Ectodermal cell (in vitro differentiated cells): ENCODE data around the gene RAD51B.

Experiments
- H3K27ac ChIP-seq: 2 replicates; pipeline ENCODE4 v1.7.0; 2013; ENCODE audit warnings: mild to moderate bottlenecking, low read depth, low read length; ENCODE audit not compliant: insufficient read depth, poor library complexity, severe bottlenecking
- H3K27me3 ChIP-seq: 2 replicates; pipeline ENCODE4 v1.7.0; 2013; ENCODE audit warnings: mild to moderate bottlenecking, low read length; ENCODE audit not compliant: insufficient read depth, control insufficient read depth, poor library complexity, severe bottlenecking
- H3K36me3 ChIP-seq: one replicate; pipeline ENCODE4 v1.7.0; 2013; ENCODE audit warnings: low read length; ENCODE audit not compliant: control insufficient read depth, insufficient read depth
- H3K4me1 ChIP-seq: one replicate; pipeline ENCODE4 v1.7.0; 2013; ENCODE audit warnings: low read length; ENCODE audit not compliant: control insufficient read depth, insufficient read depth
- H3K4me3 ChIP-seq: 2 replicates; pipeline ENCODE4 v1.7.0; 2013; ENCODE audit warnings: low read depth, low read length, control low read depth; ENCODE audit not compliant: insufficient read depth
- H3K9me3 ChIP-seq: 2 replicates; pipeline ENCODE4 v1.7.0; 2013; ENCODE audit warnings: mild to moderate bottlenecking, low read length, moderate library complexity; ENCODE audit not compliant: control insufficient read depth
- WGBS, 2 experiments: methylation state at CpG; one replicate each; pipeline ENCODE4 v1.1.7; 2013; ENCODE audit warnings: missing lambda C conversion rate in 2 of 2; 5-methylcytosine and 5-hydroxymethylcytosine counted together

The RAD51B gene

DNA sequence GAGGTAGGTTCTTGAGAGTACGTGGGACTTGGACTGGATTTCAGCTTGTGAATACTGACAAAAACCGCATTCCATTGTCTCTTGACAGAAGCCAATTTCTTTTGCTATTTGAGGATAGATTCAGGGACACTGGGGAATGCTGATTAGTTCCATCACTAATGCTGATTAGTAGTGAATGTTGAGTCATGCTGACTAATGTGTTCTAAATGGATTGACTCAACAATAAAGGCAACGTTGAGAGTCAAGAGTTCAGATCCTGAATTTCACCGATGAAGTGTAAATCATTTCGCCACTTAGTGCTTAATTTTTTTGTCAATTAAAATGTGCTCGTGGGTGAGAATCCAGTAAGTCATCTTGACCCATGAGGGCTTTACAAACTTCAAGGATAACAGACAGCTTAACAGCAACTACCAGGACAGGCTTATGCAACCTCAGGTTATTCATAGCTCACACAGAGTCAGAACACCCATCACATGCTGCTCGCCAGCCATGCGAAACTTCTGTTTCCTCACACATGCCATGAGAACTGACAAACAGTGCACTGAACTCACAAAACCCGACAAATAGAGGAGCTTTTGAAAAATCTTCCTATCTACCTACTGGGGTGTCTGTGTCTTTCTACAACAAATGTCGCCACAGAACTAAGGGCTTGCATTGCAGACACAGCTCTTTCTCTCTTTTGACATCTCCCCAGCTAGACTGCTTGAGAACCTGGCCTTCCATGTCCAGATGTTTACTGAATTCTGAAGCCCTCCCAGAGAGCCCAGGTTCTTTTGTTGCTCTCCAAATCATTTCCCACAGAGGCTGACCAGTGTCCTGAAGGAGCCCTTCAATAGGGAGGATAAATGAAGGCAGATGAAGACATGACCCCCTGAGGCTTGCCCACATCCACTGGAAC, 656.9 kb downstream of the RAD51B start:
- H3K27me3 ChIP-seq: peaks cover 28% of the 10 kb centered on the region
- peaks cover 37% of the 10 kb centered on the region for H3K4me1 ChIP-seq
- no peaks in the 10 kb centered on the region for H3K9me3 ChIP-seq
- H3K27ac ChIP-seq: peak overlapping the region; percentile 71
- no peaks in the 10 kb centered on the region for H3K36me3 ChIP-seq
- no peak overlapping the region for H3K4me3 ChIP-seq
- 52 to 56% methylated on average over 10 of the region's 10 CpGs for WGBS, 2 experiments

- peak overlapping the region; percentile 32 for H3K27ac ChIP-seq
- H3K4me3 ChIP-seq: no peak overlapping the region
- WGBS, 2 experiments: 20 to 26% methylated on average over 4 of the region's 4 CpGs
- peaks cover 33% of the 10 kb centered on the region for H3K4me1 ChIP-seq
- no peaks in the 10 kb centered on the region for H3K36me3 ChIP-seq
- H3K9me3 ChIP-seq: no peaks in the 10 kb centered on the region
- H3K27me3 ChIP-seq: peaks cover 28% of the 10 kb centered on the region
Observed at GRCh38 chr14:68477110-68477455, 657.5 kb downstream of the RAD51B start.

DNA sequence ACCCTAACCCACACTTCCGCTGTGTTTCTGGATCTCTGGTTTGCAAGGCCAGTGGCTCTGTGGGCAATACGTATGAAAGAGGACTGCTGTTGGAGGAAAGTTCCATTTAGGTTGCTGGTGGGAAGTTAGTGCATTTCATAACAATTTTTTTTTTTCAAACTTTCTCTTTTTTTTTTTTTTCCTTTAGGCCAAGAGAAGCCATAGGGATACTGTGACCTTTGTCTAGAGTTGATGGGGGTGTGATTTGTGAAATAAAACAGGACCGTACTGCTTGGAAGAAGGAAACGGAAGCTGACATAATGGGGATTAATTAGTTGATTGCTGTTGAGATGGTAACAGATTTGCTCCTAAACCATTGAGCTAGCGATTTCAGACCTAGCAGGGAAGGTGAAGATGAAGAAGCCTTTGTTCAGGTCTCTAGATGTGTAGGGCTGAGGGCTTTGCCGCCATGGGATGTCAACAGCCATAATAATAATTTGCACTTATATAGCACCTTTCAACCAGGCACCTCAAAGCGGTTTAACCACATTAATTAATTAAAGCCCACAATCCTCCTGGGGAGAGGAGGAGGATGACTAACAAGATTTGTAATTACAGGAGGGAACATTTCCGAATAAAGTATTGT, 658.0 kb downstream of the RAD51B start:
- Histone ChIP-seq H3K9me3 (no peaks in the 10 kb centered on the region), H3K4me3 (no peak overlapping the region), H3K27me3 (peaks cover 28% of the 10 kb centered on the region), H3K27ac (no peak overlapping the region), H3K36me3 (no peaks in the 10 kb centered on the region), H3K4me1 (peaks cover 30% of the 10 kb centered on the region)
- 75 to 82% methylated on average over 6 to 8 of the region's 8 CpGs for WGBS, 2 experiments

DNA sequence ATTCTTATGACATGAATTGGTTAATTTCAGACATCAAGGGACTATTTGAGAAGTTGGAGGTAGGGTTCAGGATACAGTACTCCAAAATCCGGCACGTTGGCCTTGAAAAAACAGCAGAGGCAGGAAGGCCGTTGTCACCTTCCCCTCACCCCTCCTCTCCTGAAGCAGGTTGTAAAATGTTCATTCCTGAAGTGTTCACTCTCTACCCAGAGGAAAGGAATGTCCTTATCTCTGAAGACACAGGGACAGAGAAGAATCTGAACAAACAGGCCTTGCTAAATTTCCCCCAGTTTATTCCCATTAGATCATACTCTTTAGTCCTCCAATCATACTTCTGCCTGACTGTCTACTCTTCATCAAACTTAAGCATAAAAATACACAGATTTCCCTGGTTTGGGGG, 659.7 kb downstream of the RAD51B start:
- no peak overlapping the region for H3K27ac ChIP-seq

GRCh38 chr14:68482018-68482417, 662.4 kb downstream of the RAD51B start:
- no peaks in the 10 kb centered on the region for H3K36me3 ChIP-seq
- peaks cover 25% of the 10 kb centered on the region for H3K27me3 ChIP-seq
- 99 to 100% methylated on average over 2 of the region's 2 CpGs for WGBS, 2 experiments
- peaks cover 14% of the 10 kb centered on the region for H3K4me1 ChIP-seq
- H3K9me3 ChIP-seq: no peaks in the 10 kb centered on the region
- no peak overlapping the region for H3K4me3 ChIP-seq
- H3K27ac ChIP-seq: no peak overlapping the region

More for the DNA sequence above, 659.7 kb downstream of the RAD51B start:
- H3K27me3 ChIP-seq: peaks cover 28% of the 10 kb centered on the region
- 86 to 92% methylated on average over 3 of the region's 3 CpGs for WGBS, 2 experiments
- no peaks in the 10 kb centered on the region for H3K9me3 ChIP-seq
- H3K36me3 ChIP-seq: no peaks in the 10 kb centered on the region
- no peak overlapping the region for H3K4me3 ChIP-seq
- H3K4me1 ChIP-seq: peaks cover 24% of the 10 kb centered on the region

DNA sequence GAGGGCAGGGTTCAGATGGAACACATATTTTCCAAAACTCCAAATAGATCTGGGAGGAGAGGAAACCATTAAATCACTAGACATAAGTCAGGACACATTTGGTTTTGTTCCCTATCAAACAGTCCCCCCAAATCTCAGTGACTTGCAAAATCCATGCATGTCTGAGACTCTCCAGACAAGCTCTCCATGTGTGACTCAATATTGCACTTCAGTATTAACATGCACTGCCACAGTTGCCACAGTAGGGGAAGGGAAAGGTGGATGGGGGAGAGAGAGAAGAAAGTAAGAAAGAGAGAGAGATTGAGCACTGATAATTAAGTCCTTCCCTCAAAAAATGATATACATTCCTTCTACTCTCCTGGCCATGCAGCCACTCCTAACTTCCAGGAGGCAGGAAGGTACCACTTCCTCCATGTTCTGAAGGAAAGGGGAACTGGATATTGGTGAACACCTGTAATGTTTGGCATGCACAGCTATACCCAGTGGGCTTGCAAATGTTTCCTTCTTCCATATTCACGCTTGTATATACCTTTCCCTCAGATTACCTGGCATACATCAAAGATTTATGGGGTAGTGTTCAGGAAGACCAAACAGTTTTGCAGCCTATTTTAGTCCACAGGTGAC, 663.3 kb downstream of the RAD51B start:
- Histone ChIP-seq H3K36me3 (no peaks in the 10 kb centered on the region), H3K27ac (no peak overlapping the region)
- 91 to 100% methylated on average over 1 of the region's 1 CpG for WGBS, 2 experiments

DNA sequence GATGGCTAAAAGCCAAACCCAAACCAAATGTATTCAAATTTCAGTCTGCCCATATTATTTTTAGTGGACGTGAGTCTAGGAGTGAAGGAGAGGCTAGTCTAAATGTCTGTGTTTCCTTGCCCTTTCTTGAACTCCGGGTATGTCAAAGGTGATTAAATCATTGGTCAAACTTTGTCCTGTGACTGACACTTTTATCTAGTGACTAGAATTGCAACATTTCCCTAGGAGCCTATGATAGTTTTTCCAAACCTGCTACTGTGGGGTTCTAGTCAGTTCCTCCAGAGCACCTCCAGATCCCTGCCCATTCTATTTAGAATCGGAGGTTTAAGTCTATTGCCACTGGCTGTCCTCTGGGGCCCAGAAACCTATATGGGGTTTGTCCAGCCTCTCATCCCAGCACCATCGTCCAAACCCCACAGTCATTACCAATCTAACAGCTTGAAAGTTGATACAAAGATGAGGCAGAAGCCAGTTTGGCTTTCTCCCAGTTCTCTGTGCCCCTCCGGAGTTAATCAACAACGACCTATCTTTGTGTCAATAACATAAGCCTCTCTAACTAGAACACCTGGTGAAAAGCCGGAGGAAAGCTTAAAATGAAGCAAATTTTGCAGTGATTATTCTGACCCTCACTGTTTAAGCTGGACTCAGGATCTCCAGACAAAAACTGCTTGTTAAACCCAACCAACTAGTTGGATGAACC, 666.6 kb downstream of the RAD51B start:
- 95 to 96% methylated on average over 7 of the region's 7 CpGs for WGBS, 2 experiments

More for the DNA sequence above, 663.3 kb downstream of the RAD51B start:
- Histone ChIP-seq H3K27me3 (peaks cover 25% of the 10 kb centered on the region), H3K4me1 (peaks cover 6% of the 10 kb centered on the region), H3K9me3 (no peaks in the 10 kb centered on the region), H3K4me3 (no peak overlapping the region)

GRCh38 chr14:68486809-68487208, 667.2 kb downstream of the RAD51B start:
- Histone ChIP-seq H3K27me3 (no peaks in the 10 kb centered on the region), H3K36me3 (no peaks in the 10 kb centered on the region), H3K4me1 (peaks cover under 1% of the 10 kb centered on the region), H3K4me3 (no peak overlapping the region), H3K9me3 (no peaks in the 10 kb centered on the region), H3K27ac (no peak overlapping the region)
- 84 to 86% methylated on average over 6 of the region's 6 CpGs for WGBS, 2 experiments

More for the DNA sequence above, 666.6 kb downstream of the RAD51B start:
- H3K4me3 ChIP-seq: no peak overlapping the region
- no peaks in the 10 kb centered on the region for H3K4me1 ChIP-seq
- no peaks in the 10 kb centered on the region for H3K9me3 ChIP-seq
- no peaks in the 10 kb centered on the region for H3K27me3 ChIP-seq
- H3K27ac ChIP-seq: no peak overlapping the region
- no peaks in the 10 kb centered on the region for H3K36me3 ChIP-seq

DNA sequence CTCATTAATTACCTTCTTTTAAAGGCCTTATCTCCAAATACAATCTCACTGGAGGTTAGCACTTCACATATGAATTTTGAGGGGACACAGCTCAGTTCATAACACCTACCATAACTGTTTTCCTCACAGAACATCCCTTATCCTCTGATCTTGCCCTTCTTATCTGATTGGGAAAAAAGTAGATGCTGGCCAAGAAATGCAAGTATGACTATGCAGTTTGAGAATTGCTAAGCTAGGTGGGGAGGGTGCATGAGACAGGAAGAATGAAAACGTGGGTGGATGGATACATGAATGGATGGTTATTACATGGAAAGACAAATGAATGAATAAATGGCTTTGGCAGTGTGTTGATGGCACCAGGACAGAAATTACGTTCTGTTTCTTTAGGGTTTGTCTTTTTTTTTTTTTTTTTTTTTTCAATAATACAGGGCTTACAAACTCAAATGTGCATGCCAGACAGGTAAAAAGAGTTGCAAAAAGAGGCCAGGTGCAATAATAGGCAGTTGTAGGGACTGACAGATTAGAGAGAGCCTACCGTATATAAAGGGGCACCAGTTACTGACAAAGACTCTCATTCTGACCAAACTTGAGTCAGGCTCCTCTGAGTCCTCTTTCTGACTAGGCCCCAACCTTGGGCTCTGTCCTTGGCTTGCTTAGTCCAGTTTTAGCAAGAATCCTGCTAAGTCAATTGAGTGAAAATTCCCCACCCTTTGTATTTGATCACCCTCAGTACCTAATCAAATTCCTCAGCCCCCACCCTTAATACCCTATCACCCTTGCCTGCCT, 668.4 kb downstream of the RAD51B start:
- Histone ChIP-seq H3K4me1 (peaks cover 12% of the 10 kb centered on the region), H3K27ac (no peak overlapping the region), H3K27me3 (no peaks in the 10 kb centered on the region), H3K36me3 (no peaks in the 10 kb centered on the region), H3K9me3 (no peaks in the 10 kb centered on the region), H3K4me3 (no peak overlapping the region)
- WGBS, 2 experiments: 89 to 90% methylated on average over 3 of the region's 3 CpGs
